Measurements from ENCODE around the gene DAAM1. TPM values are rescaled to one million over a fixed set of nuclear protein-coding genes. Genes with fewer than 3 reads are reported as not detected.

Gene DAAM1
- polyA plus RNA-seq, 1 donor from 2014 or later: 161 TPM

DNA sequence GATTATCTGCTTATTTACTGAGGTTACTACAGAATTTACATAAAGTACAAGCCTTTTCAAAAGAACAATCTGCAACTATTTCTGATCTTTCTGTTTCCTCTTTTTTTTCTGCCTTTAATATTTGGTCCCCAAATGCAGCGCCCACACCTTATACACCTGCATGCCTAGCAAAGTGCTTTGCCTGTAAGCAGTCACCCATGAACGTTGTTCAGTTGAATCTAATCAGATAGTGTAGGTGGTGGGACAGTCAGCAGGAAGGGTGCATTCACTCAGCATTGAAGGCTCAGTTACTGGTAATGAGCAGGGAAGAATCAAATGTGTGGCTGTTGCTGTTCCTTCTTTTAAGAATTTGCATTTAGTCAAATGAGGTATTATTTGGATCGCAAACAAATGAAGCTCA is 168.3 kb downstream of the DAAM1 start:
- Histone ChIP-seq H3K27ac (ENCODE audit: low read length) (no peak overlapping the region), H3K4me3 (ENCODE audit: low read length) (no peak overlapping the region), H3K27me3 (ENCODE audit: insufficient read depth, low read depth, low read length) (no peaks in the 10 kb centered on the region), H4K20me1 (ENCODE audit: insufficient read depth) (no peaks in the 10 kb centered on the region), H3K9me3 (ENCODE audit: low read length) (no peaks in the 10 kb centered on the region), H3F3A (ENCODE audit: insufficient read depth, low read length, poor library complexity, severe bottlenecking) (no peaks in the 10 kb centered on the region), H3K36me3 (ENCODE audit: insufficient read depth, low read length) (peaks cover 30% of the 10 kb centered on the region), H3K4me2 (ENCODE audit: low read length) (no peak overlapping the region), H3K9me2 (ENCODE audit: insufficient read depth, low read length) (no peaks in the 10 kb centered on the region), H3K9ac (ENCODE audit: low read length) (no peak overlapping the region), H3K79me2 (replicated peaks; ENCODE audit: insufficient read depth, low read length) (no peaks in the 10 kb centered on the region), H2AFZ (ENCODE audit: low read depth, low read length) (no peak overlapping the region)
- TF ChIP-seq SMC3 (conservative IDR thresholded peaks at IDR 0.05; ENCODE audit: poor library complexity) (no peak), TAF1 (IDR thresholded peaks at IDR 0.05; ENCODE audit: low read depth) (no peak), MXI1 (conservative IDR thresholded peaks at IDR 0.05; ENCODE audit: poor library complexity, severe bottlenecking) (no peak), EZH2 (IDR thresholded peaks at IDR 0.05; ENCODE audit: borderline replicate concordance, insufficient read depth, low read length, poor library complexity, severe bottlenecking) (no peak), POLR2AphosphoS5 (IDR thresholded peaks at IDR 0.05) (no peak), EP300 (conservative IDR thresholded peaks at IDR 0.05; ENCODE audit: poor library complexity, severe bottlenecking) (no peak)
- TF ChIP-seq, protein P1, sequence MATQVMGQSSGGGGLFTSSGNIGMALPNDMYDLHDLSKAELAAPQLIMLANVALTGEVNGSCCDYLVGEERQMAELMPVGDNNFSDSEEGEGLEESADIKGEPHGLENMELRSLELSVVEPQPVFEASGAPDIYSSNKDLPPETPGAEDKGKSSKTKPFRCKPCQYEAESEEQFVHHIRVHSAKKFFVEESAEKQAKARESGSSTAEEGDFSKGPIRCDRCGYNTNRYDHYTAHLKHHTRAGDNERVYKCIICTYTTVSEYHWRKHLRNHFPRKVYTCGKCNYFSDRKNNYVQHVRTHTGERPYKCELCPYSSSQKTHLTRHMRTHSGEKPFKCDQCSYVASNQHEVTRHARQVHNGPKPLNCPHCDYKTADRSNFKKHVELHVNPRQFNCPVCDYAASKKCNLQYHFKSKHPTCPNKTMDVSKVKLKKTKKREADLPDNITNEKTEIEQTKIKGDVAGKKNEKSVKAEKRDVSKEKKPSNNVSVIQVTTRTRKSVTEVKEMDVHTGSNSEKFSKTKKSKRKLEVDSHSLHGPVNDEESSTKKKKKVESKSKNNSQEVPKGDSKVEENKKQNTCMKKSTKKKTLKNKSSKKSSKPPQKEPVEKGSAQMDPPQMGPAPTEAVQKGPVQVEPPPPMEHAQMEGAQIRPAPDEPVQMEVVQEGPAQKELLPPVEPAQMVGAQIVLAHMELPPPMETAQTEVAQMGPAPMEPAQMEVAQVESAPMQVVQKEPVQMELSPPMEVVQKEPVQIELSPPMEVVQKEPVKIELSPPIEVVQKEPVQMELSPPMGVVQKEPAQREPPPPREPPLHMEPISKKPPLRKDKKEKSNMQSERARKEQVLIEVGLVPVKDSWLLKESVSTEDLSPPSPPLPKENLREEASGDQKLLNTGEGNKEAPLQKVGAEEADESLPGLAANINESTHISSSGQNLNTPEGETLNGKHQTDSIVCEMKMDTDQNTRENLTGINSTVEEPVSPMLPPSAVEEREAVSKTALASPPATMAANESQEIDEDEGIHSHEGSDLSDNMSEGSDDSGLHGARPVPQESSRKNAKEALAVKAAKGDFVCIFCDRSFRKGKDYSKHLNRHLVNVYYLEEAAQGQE (IDR thresholded peaks at IDR 0.05; ENCODE audit: borderline replicate concordance): no peak
- TF ChIP-seq, protein P2, sequence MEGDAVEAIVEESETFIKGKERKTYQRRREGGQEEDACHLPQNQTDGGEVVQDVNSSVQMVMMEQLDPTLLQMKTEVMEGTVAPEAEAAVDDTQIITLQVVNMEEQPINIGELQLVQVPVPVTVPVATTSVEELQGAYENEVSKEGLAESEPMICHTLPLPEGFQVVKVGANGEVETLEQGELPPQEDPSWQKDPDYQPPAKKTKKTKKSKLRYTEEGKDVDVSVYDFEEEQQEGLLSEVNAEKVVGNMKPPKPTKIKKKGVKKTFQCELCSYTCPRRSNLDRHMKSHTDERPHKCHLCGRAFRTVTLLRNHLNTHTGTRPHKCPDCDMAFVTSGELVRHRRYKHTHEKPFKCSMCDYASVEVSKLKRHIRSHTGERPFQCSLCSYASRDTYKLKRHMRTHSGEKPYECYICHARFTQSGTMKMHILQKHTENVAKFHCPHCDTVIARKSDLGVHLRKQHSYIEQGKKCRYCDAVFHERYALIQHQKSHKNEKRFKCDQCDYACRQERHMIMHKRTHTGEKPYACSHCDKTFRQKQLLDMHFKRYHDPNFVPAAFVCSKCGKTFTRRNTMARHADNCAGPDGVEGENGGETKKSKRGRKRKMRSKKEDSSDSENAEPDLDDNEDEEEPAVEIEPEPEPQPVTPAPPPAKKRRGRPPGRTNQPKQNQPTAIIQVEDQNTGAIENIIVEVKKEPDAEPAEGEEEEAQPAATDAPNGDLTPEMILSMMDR (IDR thresholded peaks at IDR 0.05; ENCODE audit: poor library complexity, severe bottlenecking): no peak

DNA sequence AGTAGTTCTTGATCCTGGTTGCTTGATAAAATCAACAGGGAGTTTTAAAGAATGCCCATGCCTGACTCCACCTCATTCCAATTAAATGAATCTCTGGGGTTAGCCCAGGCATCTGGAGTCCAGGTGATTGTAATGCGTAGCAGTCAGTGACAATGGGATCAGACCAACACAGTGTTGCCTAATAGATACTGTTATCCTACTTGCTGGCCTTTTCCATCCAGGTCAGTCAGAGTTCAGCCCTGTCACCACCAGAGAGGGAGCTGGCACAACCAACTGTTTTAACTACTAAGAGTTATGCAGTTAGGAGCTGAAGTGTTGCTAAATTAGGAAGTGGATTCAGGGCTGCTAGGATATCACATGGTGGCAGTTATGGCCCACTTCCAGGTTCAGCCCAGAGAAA is 169.6 kb downstream of the DAAM1 start:
- TF ChIP-seq EZH2 (IDR thresholded peaks at IDR 0.05; ENCODE audit: borderline replicate concordance, insufficient read depth, low read length, poor library complexity, severe bottlenecking) (no peak), POLR2AphosphoS5 (IDR thresholded peaks at IDR 0.05) (no peak), RAD21 (conservative IDR thresholded peaks at IDR 0.05) (no peak), SMC3 (conservative IDR thresholded peaks at IDR 0.05; ENCODE audit: poor library complexity) (no peak), TAF1 (IDR thresholded peaks at IDR 0.05; ENCODE audit: low read depth) (no peak), MXI1 (conservative IDR thresholded peaks at IDR 0.05; ENCODE audit: poor library complexity, severe bottlenecking) (no peak), EP300 (conservative IDR thresholded peaks at IDR 0.05; ENCODE audit: poor library complexity, severe bottlenecking) (no peak)
- TF ChIP-seq, protein P1 (IDR thresholded peaks at IDR 0.05; ENCODE audit: borderline replicate concordance): no peak
- TF ChIP-seq, protein P2 (IDR thresholded peaks at IDR 0.05; ENCODE audit: poor library complexity, severe bottlenecking): no peak
- Histone ChIP-seq H3K27ac (ENCODE audit: low read length) (no peak overlapping the region), H3F3A (ENCODE audit: insufficient read depth, low read length, poor library complexity, severe bottlenecking) (no peaks in the 10 kb centered on the region), H2AFZ (ENCODE audit: low read depth, low read length) (no peak overlapping the region), H3K9me2 (ENCODE audit: insufficient read depth, low read length) (no peaks in the 10 kb centered on the region), H4K20me1 (ENCODE audit: insufficient read depth) (no peaks in the 10 kb centered on the region), H3K4me3 (ENCODE audit: low read length) (no peak overlapping the region), H3K27me3 (ENCODE audit: insufficient read depth, low read depth, low read length) (no peaks in the 10 kb centered on the region), H3K9me3 (ENCODE audit: low read length) (no peaks in the 10 kb centered on the region), H3K36me3 (ENCODE audit: insufficient read depth, low read length) (peaks cover 24% of the 10 kb centered on the region), H3K4me2 (ENCODE audit: low read length) (no peak overlapping the region), H3K9ac (ENCODE audit: low read length) (no peak overlapping the region), H3K79me2 (replicated peaks; ENCODE audit: insufficient read depth, low read length) (no peaks in the 10 kb centered on the region)

Measured in neural cell (in vitro differentiated cells).